HL-60/S4 (cell line): ENCODE results near the gene OVCA2.

Source experiments
- in situ Hi-C: fragments of 300-500 bp; cut with MboI; formaldehyde crosslinking; loops from 2 replicates; pipeline ENCODE4 v1.14.3; 2022; ENCODE audit warnings: low sequenced_read_pairs

Gene OVCA2

DNA sequence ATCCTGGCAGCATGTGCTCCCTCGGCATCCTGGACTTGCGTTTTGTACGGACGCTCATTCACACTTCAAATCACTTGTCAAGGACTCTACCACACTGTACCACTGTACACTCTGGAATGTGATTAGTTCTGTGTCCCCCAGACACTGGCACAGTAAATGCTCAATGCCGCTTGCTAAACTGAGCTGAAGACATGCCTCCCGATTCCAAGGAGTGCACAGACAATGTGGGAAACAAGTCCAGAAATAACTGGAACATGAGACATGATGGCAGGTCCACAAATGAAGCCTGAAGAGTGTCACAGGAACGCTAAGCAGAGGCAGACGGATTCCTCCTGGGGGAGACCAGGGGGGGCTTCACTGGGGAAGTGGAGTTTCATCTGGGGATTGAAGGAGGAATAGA, 35.2 kb downstream of the OVCA2 start:
- in situ Hi-C loops = no loop called here

DNA sequence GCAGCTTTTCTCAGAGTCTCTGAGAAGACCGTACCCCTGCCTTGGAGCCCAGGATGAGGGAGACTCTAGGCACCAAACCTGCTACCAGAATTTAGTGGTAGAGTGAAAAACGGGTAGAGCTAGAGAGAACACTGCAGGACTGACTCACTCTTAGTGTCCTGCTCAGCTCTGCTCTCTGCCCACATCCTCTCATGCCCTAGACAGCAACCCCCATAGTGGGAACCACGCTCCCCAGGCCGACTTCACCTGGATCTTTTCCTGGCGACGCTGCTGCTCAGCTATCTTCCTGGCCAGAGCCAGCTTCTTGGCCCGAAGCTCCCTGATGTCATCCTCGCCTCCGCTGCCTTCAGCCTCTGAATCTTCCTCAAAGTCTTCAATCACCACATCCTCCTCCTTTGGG, 39.7 kb downstream of the OVCA2 start:
- in situ Hi-C loops = no loop called here

DNA sequence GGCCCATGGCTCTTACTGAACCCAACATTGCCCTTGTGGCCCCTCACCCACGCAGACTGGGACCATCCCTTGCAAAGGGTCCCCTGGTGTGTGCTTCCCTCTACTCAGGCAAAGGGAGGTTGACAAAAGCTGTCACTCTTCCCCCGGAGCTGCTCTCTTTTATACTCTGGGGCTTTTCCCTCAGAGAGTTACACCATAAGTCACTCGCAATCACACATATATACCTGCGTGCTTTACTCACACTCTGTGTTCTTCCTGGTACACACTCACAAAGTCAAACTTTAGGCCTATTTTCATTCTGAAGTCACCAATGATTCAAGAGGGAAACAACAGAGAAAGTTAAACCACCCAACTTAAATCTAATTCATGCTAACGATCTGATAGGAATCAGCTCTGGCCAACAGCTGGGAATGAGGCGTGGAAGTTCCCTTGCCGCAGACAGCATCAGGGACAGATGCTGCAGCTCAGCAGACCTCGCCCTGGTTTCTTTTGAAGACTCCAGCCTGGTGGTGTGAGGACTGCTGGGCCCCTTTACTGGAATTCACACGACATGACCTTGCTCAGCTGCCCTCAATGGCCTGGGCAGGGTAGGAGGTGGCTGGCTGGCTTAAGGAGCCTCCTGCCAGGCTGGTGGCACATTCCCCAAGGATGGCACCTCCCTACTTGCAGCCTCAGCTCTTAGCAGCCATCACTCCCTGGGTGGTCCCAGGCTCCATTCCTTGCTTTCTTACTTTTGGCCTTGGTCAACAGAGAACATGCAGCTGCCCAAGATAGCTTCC, 40.4 kb downstream of the OVCA2 start:
- in situ Hi-C loops = no loop called here

DNA sequence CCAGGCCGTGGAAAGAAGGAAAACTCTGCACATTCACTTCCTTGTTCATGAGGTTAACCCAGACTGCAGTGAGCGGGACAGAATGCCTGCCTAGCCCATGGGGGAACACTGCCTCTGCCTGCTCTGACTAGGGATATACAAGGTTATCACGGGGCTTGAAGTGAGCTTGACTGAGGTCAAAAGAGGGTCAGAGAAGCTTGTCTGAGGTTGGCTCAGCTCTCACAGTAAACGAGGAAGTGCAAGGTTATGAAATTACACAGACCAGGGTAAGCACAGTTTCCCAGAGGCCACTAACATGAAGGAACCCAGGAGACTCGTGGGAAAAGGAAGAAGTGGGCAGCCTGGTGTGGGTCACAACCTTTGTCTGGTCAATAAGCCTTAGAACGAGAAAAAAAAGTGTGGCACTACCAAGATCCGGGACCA, 41.8 kb downstream of the OVCA2 start:
- in situ Hi-C loops = no loop called here

DNA sequence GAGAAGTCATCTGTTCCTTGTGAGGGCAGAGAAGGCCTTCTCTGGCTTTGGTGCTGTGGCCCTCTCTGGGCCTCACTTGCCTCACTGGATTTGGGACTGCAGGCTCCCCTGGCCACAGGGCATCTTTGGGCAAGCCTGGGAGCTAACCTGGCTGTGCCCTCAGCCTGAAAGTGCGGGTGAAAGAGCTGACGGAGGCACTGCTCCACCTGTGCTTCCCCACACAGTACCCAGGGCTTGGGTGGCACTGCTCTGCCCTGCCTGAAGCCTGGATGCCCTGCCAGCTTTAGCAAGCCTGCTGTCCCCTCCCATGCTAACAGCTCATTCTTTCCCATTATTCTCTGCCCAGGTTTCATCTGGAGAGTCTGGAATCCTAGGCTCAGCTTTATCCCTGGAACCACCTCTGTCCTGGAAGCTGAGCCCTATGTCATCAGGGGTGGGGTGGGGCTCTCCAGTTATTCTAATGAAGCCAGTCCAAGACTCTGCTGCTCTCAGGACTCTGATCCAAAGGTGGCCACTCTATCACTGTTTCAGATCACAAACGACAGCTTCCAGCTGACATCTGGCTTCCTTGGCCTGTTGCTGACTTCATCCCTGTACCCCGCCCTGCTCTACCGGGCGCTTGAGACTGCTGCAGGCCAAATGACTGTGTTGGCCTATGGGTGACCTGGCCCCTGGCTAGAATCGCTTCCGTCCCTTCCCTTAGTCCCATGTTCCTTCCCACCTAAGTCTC, 42.4 kb downstream of the OVCA2 start:
- in situ Hi-C loops = no loop called here

DNA sequence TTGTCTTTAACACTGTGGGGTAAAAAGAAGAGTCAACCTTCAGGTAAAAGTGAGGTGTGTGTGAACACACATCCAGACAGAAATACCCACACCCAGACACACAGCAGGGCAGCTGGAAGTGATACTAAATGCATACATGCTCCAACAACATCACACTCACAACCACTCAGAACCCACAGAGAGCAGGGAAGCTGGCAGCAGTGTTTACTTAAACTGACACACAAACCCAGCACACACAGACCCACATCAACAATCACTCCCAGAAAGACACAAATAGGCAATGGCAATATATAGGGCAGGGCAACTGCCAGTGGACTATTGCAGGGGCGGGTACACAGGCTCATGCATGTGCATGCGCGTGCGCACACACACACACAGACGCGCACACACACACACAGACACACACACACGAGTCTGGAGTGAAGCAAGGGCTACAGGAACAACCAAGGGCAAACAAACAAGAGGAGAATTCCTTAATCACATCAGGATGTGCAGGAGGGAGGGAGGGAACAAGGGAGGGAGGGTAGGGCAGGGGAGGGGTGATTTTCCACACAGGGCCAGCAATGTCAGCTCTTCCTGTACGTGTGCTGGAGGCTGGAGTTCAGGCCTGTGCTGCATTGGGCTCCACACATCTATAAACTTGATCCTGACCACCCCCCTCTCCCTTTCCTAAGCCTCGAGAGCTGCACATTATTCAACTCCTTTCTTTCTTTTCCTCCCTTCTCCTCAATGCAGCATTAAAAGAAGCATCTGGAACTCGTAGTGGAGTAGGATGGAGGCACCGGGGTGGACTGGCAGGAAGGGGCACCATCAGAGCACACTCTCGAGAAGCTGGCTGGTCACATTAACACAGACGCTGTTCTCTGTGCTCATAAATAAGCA, 43.2 kb downstream of the OVCA2 start:
- in situ Hi-C loops = no loop called here

DNA sequence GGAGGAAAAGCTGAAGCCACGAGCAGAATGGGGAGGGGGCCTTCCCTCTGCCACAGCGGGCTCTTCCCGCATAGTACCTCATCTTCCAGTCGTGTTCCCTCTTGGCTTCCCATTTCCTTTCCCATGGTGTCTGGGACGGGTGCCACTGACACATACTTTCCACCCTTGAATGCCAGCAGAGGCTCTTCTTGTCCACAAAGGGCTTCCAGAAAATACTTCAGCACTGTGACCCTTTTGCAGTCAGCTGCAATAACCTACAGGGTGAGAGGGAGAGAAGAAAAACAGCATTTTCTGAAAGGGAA, 43.8 kb downstream of the OVCA2 start:
- in situ Hi-C loops = no loop called here

DNA sequence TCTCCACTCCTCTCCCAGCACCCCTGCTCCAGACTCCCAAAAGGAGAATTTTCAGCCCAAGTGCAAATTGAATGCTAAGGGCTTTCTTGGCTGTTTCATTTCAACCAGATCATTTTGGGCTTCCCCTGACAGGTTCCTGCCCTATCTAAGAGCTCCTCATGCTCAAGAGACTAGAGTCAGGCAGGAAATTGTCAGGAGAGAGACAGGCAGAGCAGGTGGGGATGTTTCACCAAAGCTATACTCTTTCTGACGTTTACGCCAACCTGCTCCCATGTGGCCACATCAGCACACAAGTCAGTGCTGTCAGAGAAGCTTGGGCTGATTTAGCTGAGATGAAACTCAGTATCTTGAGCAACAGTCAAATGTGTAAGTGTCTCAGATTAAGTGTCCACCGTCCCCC, 44.5 kb downstream of the OVCA2 start:
- in situ Hi-C loops = no loop called here

DNA sequence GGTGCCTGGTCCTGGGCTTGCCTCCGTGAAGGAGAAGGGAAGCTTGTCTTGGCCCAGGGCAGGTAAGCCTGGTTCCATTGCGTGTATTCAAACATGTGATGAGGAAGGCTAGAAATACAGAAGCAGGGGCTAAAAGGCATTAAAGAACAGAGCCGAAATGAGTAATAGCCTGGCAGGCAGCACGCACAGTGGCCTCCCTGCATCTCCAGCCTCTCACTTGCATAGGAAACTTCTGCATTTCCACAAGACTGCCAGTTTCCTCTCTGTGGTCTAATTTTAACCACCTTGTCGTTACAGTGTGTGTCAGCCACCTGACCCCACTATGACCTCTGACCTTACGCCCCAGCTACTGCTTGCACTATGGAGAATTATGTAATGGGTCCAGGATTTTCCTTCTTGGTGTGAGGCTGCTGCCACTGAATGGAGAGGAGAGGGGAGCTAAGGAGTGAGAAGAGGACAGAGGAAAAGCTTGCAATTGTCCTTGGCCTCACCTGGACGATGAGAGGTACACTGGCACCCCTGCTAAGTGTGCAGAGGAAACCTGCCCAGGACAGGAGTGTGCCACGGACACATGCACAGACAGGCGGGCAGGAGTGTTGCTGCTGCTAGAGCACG, 45.9 kb downstream of the OVCA2 start:
- in situ Hi-C loops = no loop called here

DNA sequence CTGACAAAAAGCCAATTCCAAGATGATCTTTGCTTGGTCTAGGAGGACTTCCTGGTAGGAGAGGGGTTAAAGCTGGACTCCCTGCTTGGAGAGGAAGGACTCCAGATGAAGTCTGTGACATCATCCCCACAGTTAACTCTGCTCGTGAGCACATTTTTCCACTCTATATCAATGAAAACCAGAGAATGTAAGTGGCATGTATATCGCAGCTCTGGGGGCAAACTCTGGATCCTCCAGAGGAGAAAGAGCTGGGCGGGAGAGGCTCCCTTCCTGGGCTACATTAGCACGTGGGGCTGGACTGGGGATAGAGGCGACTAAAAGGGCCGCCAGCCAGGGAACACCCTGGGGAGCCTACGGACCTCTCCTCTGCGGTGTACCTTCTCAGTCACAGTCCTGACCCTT, 47.2 kb downstream of the OVCA2 start:
- in situ Hi-C loops = no loop called here

DNA sequence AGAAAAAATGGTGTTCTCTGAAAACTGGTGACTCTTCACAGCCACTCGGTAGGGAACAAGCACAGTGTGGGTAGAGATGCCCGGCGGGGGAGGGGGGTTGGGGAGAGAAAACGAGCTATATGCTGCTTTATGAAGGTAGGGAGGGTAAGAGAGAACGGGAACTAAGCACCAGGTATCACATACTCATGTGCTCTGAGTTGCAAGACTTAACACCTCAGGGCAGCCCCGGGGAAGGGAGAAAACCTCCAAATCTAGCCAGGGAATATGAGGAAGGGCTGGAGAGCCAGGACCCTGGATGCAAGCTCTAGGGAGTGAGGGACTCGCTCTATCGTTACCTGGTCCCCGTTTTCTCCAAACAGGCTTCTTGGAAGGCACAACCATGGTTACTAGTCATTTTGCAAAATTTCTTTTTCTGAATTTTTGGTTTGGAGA, 48.4 kb downstream of the OVCA2 start:
- in situ Hi-C loops = no loop called here

DNA sequence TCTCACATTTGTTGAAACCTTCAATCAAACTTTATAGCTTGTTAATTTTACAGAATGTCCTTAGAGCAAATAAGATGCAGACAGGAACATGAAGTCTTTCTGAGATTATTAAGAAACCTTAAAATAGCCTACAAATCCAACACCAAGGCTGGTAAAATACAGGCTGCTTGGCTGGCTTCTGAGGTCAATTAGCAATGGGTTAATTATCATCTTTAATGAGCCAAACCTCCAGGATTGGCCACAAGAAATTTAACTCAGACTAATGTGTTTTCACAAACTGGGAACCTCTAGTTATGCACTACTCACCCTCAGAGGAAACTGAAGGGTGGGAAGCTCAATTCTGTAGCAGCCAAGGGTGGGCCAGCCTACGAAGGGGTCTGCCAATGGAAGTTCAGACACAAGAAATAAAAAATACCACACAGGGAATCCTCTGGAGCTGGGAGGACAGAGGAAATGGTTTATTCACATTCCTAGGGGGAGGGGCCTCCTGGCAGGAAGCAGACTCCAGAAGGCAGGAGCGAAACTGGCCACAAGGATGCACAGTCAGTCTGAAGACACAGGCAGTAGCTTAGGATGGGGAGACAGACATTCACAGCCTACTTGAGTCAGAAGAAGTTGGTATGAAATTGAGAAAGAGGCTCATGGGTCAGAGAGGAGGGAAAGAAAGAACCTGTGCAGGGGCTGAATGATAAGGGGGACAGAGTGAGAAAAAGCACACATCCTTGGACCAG, 49.1 kb downstream of the OVCA2 start:
- in situ Hi-C loops = no loop called here

DNA sequence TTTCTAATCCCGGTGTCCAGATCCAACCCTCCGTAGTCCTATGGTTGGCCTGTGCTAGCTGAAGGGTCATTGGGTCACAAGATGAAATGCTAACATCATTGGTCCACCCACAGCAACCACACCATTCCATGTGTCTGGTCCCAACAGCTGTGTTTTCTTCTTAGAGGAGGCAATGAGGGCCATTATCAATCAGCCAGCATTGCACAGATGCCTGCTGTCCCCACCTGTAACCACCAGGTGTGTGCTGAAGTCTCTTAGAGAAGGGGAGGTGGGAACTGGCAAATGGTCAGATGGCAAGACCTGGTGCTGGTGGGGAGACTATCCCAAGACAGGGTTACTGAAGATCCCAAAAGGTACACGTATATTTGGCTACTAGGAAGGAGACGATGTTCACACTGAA, 50.4 kb downstream of the OVCA2 start:
- in situ Hi-C loops = no loop called here
